Keratinocyte (primary cell): Measurements from ENCODE around the gene KREMEN1. TPM values are rescaled to one million over a fixed set of nuclear protein-coding genes. Genes with fewer than 3 reads are reported as not detected.

Source experiments
- DNase-seq: peaks from one replicate; pipeline ENCODE4 v3.0.0-alpha.2; 2011; ENCODE audit warnings: low read depth, missing footprints, low spot score
- FAIRE-seq: peaks from 2 replicates; lab custom pipeline; 2011; peaks lifted over from hg19 to GRCh38; lab: Jason Lieb, UNC
- H2AFZ ChIP-seq: 2 replicates; pipeline ENCODE4 v1.6.0; 2012; ENCODE audit warnings: low read length, control low read depth, inconsistent platforms; ENCODE audit not compliant: control insufficient read depth
- H3K27ac ChIP-seq: 2 replicates; pipeline ENCODE4 v1.5.1; 2011; ENCODE audit warnings: low read length; ENCODE audit not compliant: control insufficient read depth, insufficient read depth
- H3K27me3 ChIP-seq: 3 replicates; pipeline ENCODE4 v1.6.0; 2011; ENCODE audit warnings: low read length; ENCODE audit not compliant: control insufficient read depth, insufficient read depth; ENCODE audit errors: extremely low read depth
- H3K36me3 ChIP-seq, 2 experiments: 2 replicates in 1 of 2; 3 replicates in 1 of 2; pipeline ENCODE4 v1.5.1; 2011; ENCODE audit warnings: low read length in 2 of 2, mild to moderate bottlenecking in 1 of 2; ENCODE audit not compliant: control insufficient read depth in 2 of 2, insufficient read depth in 2 of 2; ENCODE audit errors: extremely low read depth in 1 of 2
- H3K4me1 ChIP-seq: 3 replicates; pipeline ENCODE4 v1.5.1; 2011; ENCODE audit warnings: low read length; ENCODE audit not compliant: control insufficient read depth, insufficient read depth; ENCODE audit errors: extremely low read depth
- H3K4me2 ChIP-seq: 3 replicates; pipeline ENCODE4 v1.6.0; 2011; ENCODE audit warnings: low read depth, low read length; ENCODE audit not compliant: control insufficient read depth, insufficient read depth; ENCODE audit errors: extremely low read depth
- H3K4me3 ChIP-seq, 3 experiments: fragments of 200-600 bp in 1 of 3; sonication (generic) in 1 of 3; 2 replicates in 2 of 3; 3 replicates in 1 of 3; pipeline ENCODE4 v1.5.1; 2011 to 2016; ENCODE audit warnings: low read length in 3 of 3, mild to moderate bottlenecking in 3 of 3, control low read depth in 2 of 3, inconsistent platforms in 1 of 3, low read depth in 1 of 3, mixed read lengths in 1 of 3, mixed run types in 1 of 3, moderate library complexity in 1 of 3; ENCODE audit not compliant: control insufficient read depth in 2 of 3, insufficient read depth in 2 of 3; ENCODE audit errors: extremely low read depth in 1 of 3
- H3K79me2 ChIP-seq: 2 replicates; pipeline ENCODE4 v1.6.0; 2012; ENCODE audit warnings: low read length; ENCODE audit not compliant: control insufficient read depth, insufficient read depth
- H3K9ac ChIP-seq: 3 replicates; pipeline ENCODE4 v1.6.0; 2011; ENCODE audit warnings: low read length; ENCODE audit not compliant: control insufficient read depth, insufficient read depth; ENCODE audit errors: extremely low read depth
- H3K9me1 ChIP-seq: 3 replicates; pipeline ENCODE4 v1.6.0; 2011; ENCODE audit warnings: low read length; ENCODE audit not compliant: control insufficient read depth, insufficient read depth; ENCODE audit errors: extremely low read depth
- H3K9me3 ChIP-seq: 2 replicates; pipeline ENCODE4 v1.5.1; 2012; ENCODE audit warnings: low read depth, low read length; ENCODE audit not compliant: control insufficient read depth
- H4K20me1 ChIP-seq: 3 replicates; pipeline ENCODE4 v1.6.0; 2011; ENCODE audit warnings: low read length; ENCODE audit not compliant: control insufficient read depth, insufficient read depth; ENCODE audit errors: extremely low read depth
- CTCF ChIP-seq, 3 experiments: IDR thresholded peaks in 1 of 3; conservative IDR thresholded peaks in 1 of 3; optimal IDR thresholded peaks in 1 of 3; 2 replicates in 2 of 3; 3 replicates in 1 of 3; pipeline versions ENCODE3 to v1.5.1; 2011; ENCODE audit warnings: low read length in 3 of 3, mild to moderate bottlenecking in 3 of 3, moderate library complexity in 2 of 3, control low read depth in 1 of 3, inconsistent platforms in 1 of 3; ENCODE audit not compliant: insufficient read depth in 2 of 3; ENCODE audit errors: extremely low read depth in 1 of 3
- EZH2 ChIP-seq: IDR thresholded peaks from one replicate; pipeline ENCODE4 v1.6.1; 2012; ENCODE audit warnings: inconsistent platforms, mild to moderate bottlenecking, low read length, moderate library complexity
- dilution Hi-C: fragments of 300-500 bp; cut with MboI; formaldehyde crosslinking; loops from one replicate; pipeline ENCODE4 v1.7.0; 2020; ENCODE audit warnings: low sequenced_read_pairs; ENCODE audit not compliant: extremely low pct_ligation_motif_present
- polyA plus RNA-seq, 5 experiments: library from polyadenylated mRNA; depleted of rRNA in 3 of 5; stranded (reverse) in 3 of 5; stranded (forward) in 1 of 5; unstranded in 1 of 5; fragments of >200 nt; gene quantifications; 1 replicate in 1 of 5; 2 replicates in 3 of 5; 3 replicates in 1 of 5; pipeline versions ENCODE4 v1.2.1 to v1.2.3, GENCODE V29; 2011 to 2012; ENCODE audit warnings: missing spikeins in 2 of 5, low read depth in 1 of 5, low replicate concordance in 1 of 5

Gene KREMEN1
- polyA plus RNA-seq, 1 donor (not counting 4 experiments of a cell fraction or from before 2014, with no cell fraction given), result 6.8 TPM

- no peaks in the 10 kb centered on the region for H3K27me3 ChIP-seq
- no peaks in the 10 kb centered on the region for H3K9me1 ChIP-seq
- no peak overlapping the region for H2AFZ ChIP-seq
- H3K4me2 ChIP-seq, result no peak overlapping the region
- no peak overlapping the region for H3K9ac ChIP-seq
- H3K36me3 ChIP-seq, result no peaks in the 10 kb centered on the region
- TF ChIP-seq CTCF (optimal IDR thresholded peaks at IDR 0.05 in 1 of 3, IDR thresholded peaks at IDR 0.05 in 1 of 3, conservative IDR thresholded peaks at IDR 0.05 in 1 of 3; ENCODE audit: extremely low read depth in 1 of 3, insufficient read depth in 2 of 3, low read length in 3 of 3) (no peak), EZH2 (no peak)
- H3K4me1 ChIP-seq, result no peaks in the 10 kb centered on the region
- dilution Hi-C loops, result no loop called here
- no peaks in the 10 kb centered on the region for H4K20me1 ChIP-seq
- no peak for DNase-seq
- H3K79me2 ChIP-seq, result no peaks in the 10 kb centered on the region
- no peaks in the 10 kb centered on the region for H3K9me3 ChIP-seq
- no peak for FAIRE-seq
- H3K27ac ChIP-seq, result no peak overlapping the region
- H3K4me3 ChIP-seq, result no peak overlapping the region
These were observed 111.4 kb downstream of the KREMEN1 start for GRCh38 chr22:29183971-29184848.

- no peak overlapping the region for H3K9ac ChIP-seq
- H3K9me1 ChIP-seq, result no peaks in the 10 kb centered on the region
- DNase-seq, result no peak
- no peaks in the 10 kb centered on the region for H3K79me2 ChIP-seq
- dilution Hi-C loops, result no loop called here
- no peaks in the 10 kb centered on the region for H3K36me3 ChIP-seq
- no peak overlapping the region for H3K4me3 ChIP-seq
- no peak overlapping the region for H2AFZ ChIP-seq
- TF ChIP-seq EZH2, result no peak
- no peak for TF ChIP-seq CTCF (optimal IDR thresholded peaks at IDR 0.05 in 1 of 3, IDR thresholded peaks at IDR 0.05 in 1 of 3, conservative IDR thresholded peaks at IDR 0.05 in 1 of 3; ENCODE audit: extremely low read depth in 1 of 3, insufficient read depth in 2 of 3, low read length in 3 of 3)
- no peaks in the 10 kb centered on the region for H3K9me3 ChIP-seq
- no peak for FAIRE-seq
- H4K20me1 ChIP-seq, result no peaks in the 10 kb centered on the region
- no peak overlapping the region for H3K4me2 ChIP-seq
- H3K27ac ChIP-seq, result no peak overlapping the region
- no peaks in the 10 kb centered on the region for H3K27me3 ChIP-seq
- no peaks in the 10 kb centered on the region for H3K4me1 ChIP-seq
These were observed 112.1 kb downstream of the KREMEN1 start for GRCh38 chr22:29184849-29185490.
